Activated naive CD4-positive, alpha-beta T cell treated with anti-CD3 and anti-CD28 coated beads, Interleukin-2, amount 50 U/mL, for 24 hours (primary cell): Measurements from ENCODE around the gene COL20A1.

Source experiments
- H3K27ac Mint-ChIP-seq: one replicate; pipeline ENCODE4 v1.8.0; 2021; ENCODE audit warnings: mild to moderate bottlenecking, mixed read lengths
- H3K27me3 Mint-ChIP-seq: one replicate; pipeline ENCODE4 v1.8.0; 2021; ENCODE audit warnings: mixed read lengths
- H3K36me3 Mint-ChIP-seq: one replicate; pipeline ENCODE4 v1.8.0; 2021; ENCODE audit warnings: mixed read lengths
- H3K4me1 Mint-ChIP-seq: one replicate; pipeline ENCODE4 v1.8.0; 2021; ENCODE audit warnings: mixed read lengths
- H3K4me3 Mint-ChIP-seq: one replicate; pipeline ENCODE4 v1.8.0; 2021; ENCODE audit warnings: mild to moderate bottlenecking, mixed read lengths
- H3K9me3 Mint-ChIP-seq: one replicate; pipeline ENCODE4 v1.8.0; 2021; ENCODE audit warnings: mixed read lengths

The COL20A1 gene

DNA sequence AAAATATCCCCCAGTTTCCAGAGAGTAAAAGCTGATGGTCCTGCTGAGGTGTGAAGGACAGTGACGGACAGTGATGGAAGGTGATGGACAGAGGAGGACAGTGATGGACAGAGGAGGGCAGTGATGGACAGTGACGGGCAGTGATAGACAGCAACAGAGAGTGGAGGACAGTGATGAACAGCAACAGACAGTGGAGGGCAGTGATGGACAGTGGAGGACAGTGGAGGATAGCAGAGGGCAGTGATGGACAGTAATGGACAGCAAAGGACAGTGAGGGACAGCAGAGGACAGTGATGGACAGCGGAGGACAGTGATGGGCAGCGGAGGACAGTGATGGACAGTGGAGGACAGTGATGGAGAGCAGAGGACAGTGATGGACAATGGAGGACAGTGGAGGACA lies 36.0 kb upstream of the COL20A1 start:
- Mint-ChIP-seq H3K36me3 (no peaks in the 10 kb centered on the region), H3K4me3 (no peak overlapping the region), H3K27me3 (peaks cover 21% of the 10 kb centered on the region), H3K27ac (no peak overlapping the region), H3K4me1 (peaks cover 7% of the 10 kb centered on the region), H3K9me3 (no peaks in the 10 kb centered on the region)

DNA sequence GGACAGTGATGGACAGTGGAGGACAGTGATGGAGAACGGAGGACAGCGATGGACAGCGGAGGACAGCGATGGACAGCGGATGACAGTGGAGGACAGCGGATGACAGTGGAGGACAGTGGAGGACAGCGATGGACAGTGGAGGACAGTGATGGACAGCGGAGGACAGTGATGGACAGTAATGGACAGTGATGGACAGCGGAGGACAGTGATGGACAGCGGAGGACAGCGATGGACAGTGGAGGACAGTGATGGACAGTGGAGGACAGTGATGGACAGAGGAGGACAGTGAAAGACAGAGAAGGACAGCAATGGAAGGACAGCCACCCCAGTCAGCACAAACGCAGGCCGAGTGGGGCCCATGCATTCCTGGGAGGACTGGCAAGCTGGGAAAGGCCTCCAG lies 35.4 kb upstream of the COL20A1 start:
- no peak overlapping the region for H3K4me3 Mint-ChIP-seq
- peaks cover 22% of the 10 kb centered on the region for H3K27me3 Mint-ChIP-seq
- H3K36me3 Mint-ChIP-seq, result no peaks in the 10 kb centered on the region
- H3K4me1 Mint-ChIP-seq, result peaks cover 6% of the 10 kb centered on the region
- H3K27ac Mint-ChIP-seq, result no peak overlapping the region
- no peaks in the 10 kb centered on the region for H3K9me3 Mint-ChIP-seq

DNA sequence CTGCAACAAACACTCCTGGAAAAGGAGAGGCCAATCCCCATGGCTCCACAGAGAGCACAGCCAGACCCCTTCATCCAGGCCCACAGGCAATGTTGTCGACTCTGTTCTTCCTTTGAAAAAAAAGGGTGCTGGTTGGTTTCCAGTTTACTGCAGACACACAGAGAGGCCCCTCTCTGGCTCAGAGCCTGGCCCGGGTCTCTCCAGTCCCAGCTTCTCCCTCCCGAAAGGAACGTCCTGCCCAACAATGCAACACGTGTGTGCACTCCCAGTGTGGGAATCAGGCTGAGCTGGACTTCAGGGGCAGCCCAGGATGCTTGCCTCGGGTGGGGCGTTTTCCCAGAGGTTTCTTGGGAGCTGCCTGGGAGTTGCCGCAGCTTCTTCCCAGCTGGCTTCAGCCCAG lies 34.2 kb upstream of the COL20A1 start:
- Mint-ChIP-seq H3K36me3 (no peaks in the 10 kb centered on the region), H3K4me1 (no peaks in the 10 kb centered on the region), H3K4me3 (no peak overlapping the region), H3K27me3 (peaks cover 19% of the 10 kb centered on the region), H3K27ac (no peak overlapping the region), H3K9me3 (no peaks in the 10 kb centered on the region)

DNA sequence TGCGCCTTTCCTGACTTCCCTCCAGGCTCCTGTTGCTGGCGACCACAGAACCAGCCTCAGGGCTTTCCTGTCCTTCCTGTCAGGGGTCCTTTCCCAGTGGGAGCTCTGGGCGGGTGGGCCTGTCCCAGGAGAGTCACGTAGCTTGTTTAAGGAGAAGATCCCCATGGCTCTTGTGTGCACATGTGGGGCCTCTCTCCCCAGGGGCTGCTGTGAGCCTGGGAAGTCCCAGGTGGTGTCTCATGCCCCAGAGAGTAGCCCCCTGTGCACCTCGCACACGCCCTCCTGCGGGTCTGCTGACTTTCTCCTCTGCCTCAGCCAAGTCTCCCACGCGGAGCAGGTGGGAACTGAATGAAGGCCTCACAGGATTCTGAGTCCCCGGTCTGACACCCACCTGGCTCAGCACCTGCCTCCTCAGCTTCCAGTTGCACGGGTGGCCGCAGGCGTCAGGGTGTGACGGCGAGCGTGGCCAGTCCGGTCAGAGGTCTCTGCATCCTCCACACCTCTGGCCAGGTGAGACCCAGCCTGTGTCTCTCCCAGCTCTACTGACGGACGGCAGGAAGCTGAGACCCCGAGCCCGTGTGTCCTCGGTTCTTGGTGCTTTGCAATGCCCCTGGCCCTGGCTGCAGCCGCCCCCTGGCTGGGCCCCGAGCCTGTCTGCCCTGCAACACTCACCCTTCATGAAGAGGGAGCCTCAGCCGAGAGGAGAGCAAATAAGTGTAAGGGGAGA lies 33.1 kb upstream of the COL20A1 start:
- no peaks in the 10 kb centered on the region for H3K9me3 Mint-ChIP-seq

DNA sequence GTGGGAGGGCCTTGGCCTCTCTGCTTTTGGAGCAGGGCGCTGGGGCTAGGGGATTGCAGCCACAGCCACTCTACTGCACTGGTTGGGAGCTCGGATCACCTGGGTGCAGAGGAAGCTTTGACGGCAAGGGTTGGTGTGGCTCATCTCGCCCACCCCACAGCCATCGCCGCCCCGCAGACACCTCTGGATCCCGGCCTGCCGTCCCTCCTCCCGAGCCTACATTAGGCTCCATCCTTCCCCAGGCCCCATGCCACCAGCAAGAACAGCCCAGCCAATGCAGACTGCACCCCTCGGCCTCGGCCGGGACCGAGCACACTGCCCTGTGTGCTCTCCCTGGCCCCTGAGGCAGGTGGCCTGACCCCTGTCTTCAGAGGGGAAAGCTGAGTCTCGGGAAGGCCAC lies 32.5 kb upstream of the COL20A1 start:
- Mint-ChIP-seq H3K4me3 (no peak overlapping the region), H3K27ac (no peak overlapping the region), H3K9me3 (no peaks in the 10 kb centered on the region), H3K4me1 (no peaks in the 10 kb centered on the region), H3K27me3 (peaks cover 14% of the 10 kb centered on the region), H3K36me3 (no peaks in the 10 kb centered on the region)

More for the DNA sequence above, 33.1 kb upstream of the COL20A1 start:
- H3K4me3 Mint-ChIP-seq, result no peak overlapping the region
- no peak overlapping the region for H3K27ac Mint-ChIP-seq
- no peaks in the 10 kb centered on the region for H3K36me3 Mint-ChIP-seq
- H3K27me3 Mint-ChIP-seq, result peaks cover 19% of the 10 kb centered on the region
- no peaks in the 10 kb centered on the region for H3K4me1 Mint-ChIP-seq

DNA sequence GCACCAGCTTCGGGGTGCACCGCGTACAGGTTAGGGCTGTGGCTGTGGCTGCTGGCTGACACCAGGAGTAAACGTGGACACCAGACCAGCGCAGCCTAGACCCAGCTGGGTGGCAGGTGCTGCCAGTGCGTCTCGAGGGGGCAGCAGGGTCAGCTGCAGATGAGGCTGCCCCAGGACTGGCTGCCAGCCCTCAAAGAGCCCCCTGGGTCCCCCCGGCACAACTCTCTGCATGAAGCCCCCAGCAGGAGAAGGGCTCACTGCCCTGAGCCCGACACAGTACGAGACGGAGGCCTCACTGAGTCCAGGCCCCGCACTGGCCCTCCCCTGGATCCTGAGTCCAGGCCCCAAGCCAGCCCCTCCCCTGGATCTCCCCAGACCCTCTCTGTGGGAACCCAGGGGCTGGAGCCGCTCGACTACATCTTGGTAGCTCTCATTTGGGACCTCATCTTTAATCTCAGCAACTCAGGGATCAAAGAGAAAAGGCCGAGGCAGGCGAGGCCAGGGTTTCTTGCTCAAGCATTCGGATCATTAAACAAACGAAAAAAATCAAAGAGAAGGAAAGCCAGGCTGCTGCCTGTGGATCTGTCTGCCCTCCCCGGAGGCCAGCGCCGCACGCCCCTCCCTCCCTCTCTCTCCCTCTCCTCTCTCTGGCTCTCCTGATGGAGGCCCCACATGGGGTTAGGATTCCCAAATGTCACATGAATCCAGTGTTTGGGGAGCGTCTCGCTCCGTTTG lies 31.8 kb upstream of the COL20A1 start:
- peaks cover 12% of the 10 kb centered on the region for H3K27me3 Mint-ChIP-seq
- no peaks in the 10 kb centered on the region for H3K36me3 Mint-ChIP-seq
- H3K9me3 Mint-ChIP-seq, result no peaks in the 10 kb centered on the region
- H3K27ac Mint-ChIP-seq, result no peak overlapping the region
- no peaks in the 10 kb centered on the region for H3K4me1 Mint-ChIP-seq
- H3K4me3 Mint-ChIP-seq, result no peak overlapping the region

DNA sequence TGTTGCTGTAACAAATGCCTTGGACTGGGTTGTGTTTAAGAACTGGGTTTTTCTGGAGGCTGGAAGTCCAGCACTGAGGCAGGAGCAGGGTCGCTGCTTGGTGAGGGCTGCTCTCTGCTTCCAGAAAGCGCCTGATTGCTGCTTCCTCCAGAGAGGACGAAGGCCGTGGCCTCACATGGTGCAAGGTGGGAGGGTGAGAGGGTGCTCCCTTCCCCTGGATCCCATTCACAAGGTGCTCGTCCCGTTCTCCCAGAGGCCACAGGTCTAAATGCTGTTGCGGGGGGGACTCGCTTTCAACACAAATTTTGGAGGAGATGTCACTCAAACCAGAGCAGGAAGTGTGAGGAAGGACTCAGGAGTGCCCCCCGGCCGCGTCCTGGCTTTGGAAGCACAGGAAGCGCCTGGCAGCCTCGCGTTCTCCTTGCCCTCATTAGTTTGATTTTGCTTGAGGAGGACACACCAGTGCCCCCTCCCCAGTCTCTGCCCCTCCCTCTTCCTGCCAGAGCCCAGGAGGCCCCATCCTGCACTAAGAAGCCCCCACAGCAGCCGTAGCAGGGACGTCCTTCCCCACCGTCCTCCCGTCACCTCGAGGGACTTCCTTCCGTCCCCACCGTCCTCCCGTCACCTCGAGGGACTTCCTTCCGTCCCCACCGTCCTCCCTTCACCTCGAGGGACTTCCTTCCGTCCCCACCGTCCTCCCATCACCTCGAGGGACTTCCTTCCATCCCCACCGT lies 31.0 kb upstream of the COL20A1 start:
- peaks cover 10% of the 10 kb centered on the region for H3K27me3 Mint-ChIP-seq
- no peaks in the 10 kb centered on the region for H3K4me1 Mint-ChIP-seq
- H3K4me3 Mint-ChIP-seq, result no peak overlapping the region
- H3K9me3 Mint-ChIP-seq, result no peaks in the 10 kb centered on the region
- no peaks in the 10 kb centered on the region for H3K36me3 Mint-ChIP-seq
- no peak overlapping the region for H3K27ac Mint-ChIP-seq

DNA sequence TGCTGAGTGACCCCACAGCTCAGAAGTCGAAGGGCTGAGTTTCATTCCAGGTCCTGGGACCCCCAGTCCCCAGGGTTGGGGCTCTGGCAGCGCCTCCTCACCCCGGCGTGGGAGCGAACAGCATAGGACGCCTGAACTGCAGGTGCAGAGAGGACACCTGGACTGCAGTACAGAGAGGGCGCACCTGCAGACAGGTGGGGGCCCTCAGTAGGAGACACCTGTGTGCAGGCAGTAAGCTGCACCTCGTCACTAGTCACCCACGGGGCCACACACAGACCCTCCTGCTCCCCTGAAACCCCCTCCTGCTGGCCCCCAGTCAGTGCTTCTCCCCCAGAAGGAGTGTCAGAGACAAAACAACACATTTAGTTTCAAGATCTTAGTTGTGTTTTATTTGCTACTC lies 30.1 kb upstream of the COL20A1 start:
- Mint-ChIP-seq H3K9me3 (no peaks in the 10 kb centered on the region), H3K4me1 (no peaks in the 10 kb centered on the region), H3K4me3 (no peak overlapping the region), H3K36me3 (no peaks in the 10 kb centered on the region), H3K27ac (no peak overlapping the region), H3K27me3 (peaks cover 9% of the 10 kb centered on the region)

DNA sequence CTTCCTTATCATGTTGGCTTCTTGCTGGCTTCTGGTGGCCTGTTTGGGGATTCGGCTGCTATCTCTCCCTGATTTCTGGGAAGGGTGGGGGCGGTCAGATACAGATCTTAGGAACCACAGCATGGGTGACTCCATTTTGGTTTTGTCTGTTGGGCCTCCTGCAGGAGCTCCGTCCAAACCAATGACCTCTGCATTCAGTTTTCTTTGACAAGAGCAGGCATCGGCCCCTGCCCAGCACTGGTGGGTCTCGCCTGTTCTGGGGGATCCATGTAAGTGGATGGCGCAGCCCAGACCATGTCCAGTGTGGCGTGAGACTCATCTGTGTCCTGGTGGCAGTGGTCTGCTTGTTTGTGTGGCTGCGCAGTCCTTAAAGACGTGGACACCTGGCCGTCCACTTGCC lies 29.0 kb upstream of the COL20A1 start:
- no peaks in the 10 kb centered on the region for H3K9me3 Mint-ChIP-seq
- H3K27me3 Mint-ChIP-seq, result peaks cover 7% of the 10 kb centered on the region
- no peaks in the 10 kb centered on the region for H3K4me1 Mint-ChIP-seq
- H3K27ac Mint-ChIP-seq, result no peak overlapping the region
- no peaks in the 10 kb centered on the region for H3K36me3 Mint-ChIP-seq
- no peak overlapping the region for H3K4me3 Mint-ChIP-seq

DNA sequence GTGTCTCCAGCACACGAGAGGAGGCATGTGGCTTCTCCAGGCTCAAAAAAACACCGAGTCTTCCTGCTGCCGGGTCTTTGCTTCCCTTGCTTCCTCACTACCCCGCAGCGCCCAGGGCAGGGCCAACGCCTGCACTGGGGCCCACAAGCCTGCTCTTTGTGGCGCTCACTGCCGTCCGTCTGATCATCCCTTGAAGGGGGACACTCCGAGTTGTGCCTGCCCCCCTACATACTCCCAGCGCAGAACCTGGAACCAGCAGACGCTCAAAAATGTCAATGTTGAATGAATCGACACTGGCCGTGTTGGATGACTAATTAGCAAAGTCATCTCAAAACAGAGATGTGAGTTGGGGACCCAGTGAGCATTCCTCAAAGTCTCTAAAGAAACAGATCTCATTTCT lies 28.5 kb upstream of the COL20A1 start:
- Mint-ChIP-seq H3K27ac (no peak overlapping the region), H3K9me3 (no peaks in the 10 kb centered on the region), H3K36me3 (no peaks in the 10 kb centered on the region), H3K4me3 (no peak overlapping the region), H3K4me1 (no peaks in the 10 kb centered on the region), H3K27me3 (peaks cover 7% of the 10 kb centered on the region)

DNA sequence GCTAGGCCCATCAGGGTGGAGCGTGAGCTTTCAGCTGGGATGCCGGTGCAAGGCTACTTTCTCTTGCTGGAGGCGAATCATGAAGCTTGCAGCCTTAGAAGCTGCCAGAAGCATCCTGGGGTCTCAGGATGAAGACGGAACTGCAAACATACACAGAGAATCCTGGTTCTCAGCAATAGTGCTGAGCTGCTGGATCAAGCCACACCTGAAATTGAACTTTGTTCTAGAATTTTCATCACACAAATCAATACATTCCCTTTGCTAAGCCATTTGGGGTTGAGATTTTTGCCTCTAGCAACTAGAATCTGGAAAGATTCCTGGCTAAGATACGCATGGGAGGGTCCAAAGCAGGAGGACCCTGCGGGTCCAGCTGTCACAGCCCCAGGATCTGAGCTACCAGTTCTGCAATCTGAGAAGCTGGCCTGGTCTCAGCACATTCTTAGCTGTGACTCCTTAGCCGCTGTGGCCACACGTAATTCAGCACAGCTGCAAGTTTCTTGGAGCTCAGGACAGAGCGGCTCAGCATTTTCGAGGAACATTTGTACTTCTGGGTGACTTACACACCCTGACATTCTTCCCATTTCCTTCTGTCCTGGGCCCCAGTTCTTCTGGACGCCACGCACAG lies 27.0 kb upstream of the COL20A1 start:
- Mint-ChIP-seq H3K9me3 (no peaks in the 10 kb centered on the region), H3K4me1 (no peaks in the 10 kb centered on the region), H3K27me3 (peaks cover 7% of the 10 kb centered on the region), H3K36me3 (no peaks in the 10 kb centered on the region), H3K4me3 (no peak overlapping the region), H3K27ac (no peak overlapping the region)

DNA sequence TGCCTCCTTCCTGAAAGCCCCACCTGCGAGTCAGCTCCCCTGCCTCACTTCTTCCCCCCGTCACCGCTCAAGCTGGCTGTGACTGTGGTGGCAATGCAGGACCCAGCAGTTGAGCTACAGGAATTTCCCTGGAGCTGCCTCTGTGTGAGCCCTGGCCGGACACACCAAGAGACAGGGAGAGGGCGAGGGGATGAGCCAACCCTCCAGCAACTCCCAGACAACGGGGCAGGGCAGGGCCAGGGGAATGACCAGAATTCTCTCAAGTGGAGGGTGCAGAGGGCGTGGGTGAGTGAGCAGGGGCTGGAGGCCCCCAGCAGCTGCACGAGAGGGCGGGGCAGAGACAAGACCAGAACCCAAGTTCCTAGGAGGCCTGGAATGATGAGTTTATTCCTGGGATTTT lies 25.3 kb upstream of the COL20A1 start:
- Mint-ChIP-seq H3K27me3 (peaks cover 4% of the 10 kb centered on the region), H3K9me3 (no peaks in the 10 kb centered on the region), H3K27ac (no peak overlapping the region), H3K36me3 (no peaks in the 10 kb centered on the region), H3K4me1 (peaks cover 7% of the 10 kb centered on the region), H3K4me3 (no peak overlapping the region)

DNA sequence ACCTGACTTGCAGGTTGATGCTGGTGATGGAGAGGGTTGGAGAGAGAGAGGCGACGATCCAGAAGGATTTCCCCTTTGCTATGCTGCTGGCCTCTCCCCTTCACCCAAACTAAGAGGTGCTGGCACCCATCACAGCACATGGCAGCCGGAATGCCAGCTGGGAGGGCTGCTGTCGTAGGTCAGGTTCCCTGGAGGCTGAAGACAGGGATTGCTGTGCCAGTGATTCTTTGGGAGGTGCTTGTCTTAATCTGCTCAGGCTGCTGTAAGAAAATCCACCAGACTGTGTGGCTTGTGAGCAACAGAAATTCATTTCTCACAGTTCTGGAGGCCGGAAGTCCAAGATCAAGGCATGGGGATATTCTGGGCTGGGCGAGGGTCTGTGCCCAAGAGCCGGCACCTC lies 24.7 kb upstream of the COL20A1 start:
- Mint-ChIP-seq H3K4me1 (peaks cover 7% of the 10 kb centered on the region), H3K27ac (no peak overlapping the region), H3K4me3 (no peak overlapping the region), H3K9me3 (no peaks in the 10 kb centered on the region), H3K36me3 (no peaks in the 10 kb centered on the region), H3K27me3 (peaks cover 2% of the 10 kb centered on the region)

DNA sequence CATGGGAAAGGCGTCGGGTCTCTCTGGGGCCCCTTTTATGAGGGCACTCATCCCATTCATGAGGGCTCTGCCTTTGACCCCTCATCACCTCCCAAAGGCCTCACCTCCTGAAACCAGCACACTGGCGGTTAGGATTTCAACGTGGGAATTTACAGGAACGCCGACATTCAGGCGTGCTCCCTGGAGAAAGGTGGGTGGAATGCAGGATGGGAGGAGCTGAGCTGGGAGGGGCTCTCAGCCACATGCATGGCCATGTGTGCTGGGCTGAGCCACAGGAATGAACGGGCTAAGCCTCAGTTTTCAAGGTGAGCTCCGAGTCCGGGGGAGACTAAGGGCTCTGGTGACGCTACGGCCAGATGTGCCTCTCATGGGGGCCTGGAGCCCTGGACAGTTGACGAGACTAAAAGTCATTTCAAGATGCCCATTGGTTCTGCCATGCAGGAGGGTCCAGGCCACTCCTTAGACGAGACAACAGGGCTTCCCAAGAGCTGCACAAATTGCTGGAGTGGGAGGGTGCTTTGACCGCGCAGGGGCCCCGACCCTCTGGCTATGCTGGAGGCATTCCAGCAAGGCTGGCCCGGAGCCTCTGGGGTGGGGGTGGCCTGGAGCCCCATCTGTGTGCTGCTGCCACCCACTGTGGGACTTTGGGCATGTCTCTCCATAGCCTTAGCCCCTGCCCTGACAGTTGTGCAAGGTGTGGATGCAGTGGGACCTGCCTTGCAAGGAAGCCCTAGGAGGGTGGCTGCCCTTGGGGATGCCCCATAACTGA lies 24.1 kb upstream of the COL20A1 start:
- no peaks in the 10 kb centered on the region for H3K36me3 Mint-ChIP-seq
- H3K9me3 Mint-ChIP-seq, result no peaks in the 10 kb centered on the region
- H3K27ac Mint-ChIP-seq, result no peak overlapping the region
- peaks cover 2% of the 10 kb centered on the region for H3K27me3 Mint-ChIP-seq
- no peak overlapping the region for H3K4me3 Mint-ChIP-seq
- H3K4me1 Mint-ChIP-seq, result peaks cover 13% of the 10 kb centered on the region

DNA sequence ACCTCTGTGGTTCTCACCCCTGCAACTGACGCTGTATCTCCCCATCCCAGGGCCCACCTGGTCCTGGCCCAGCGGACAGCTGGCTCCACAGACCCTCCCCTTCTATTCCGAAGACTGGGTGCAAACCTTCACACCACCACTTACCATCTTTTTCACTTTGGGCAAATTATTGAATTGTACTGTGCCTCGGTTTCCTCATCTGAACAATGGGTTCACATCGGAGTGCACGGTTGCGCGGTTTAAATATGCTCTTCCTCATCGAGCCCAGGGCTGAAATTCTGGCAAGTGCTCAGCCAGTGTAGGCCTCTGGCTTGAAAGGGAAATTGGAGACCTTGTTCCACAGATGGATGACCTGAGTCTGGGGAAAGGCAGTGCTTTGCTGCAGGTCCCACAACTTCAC lies 23.3 kb upstream of the COL20A1 start:
- Mint-ChIP-seq H3K27me3 (no peaks in the 10 kb centered on the region), H3K4me1 (peaks cover 21% of the 10 kb centered on the region), H3K27ac (no peak overlapping the region), H3K9me3 (no peaks in the 10 kb centered on the region), H3K4me3 (no peak overlapping the region), H3K36me3 (no peaks in the 10 kb centered on the region)
